Astrocyte of the spinal cord (primary cell): ENCODE data around the gene CDH8.

ENCODE experiments used
- DNase-seq: peaks from one replicate; pipeline ENCODE4 v3.0.0; 2011; ENCODE audit warnings: low read depth, low spot score
- H3K4me3 ChIP-seq: 2 replicates; pipeline ENCODE4 v1.5.1; 2011; ENCODE audit warnings: low read depth, mild to moderate bottlenecking, low read length, moderate library complexity
- CTCF ChIP-seq: IDR thresholded peaks from 2 replicates; pipeline ENCODE4 v1.5.1; 2012; ENCODE audit warnings: low read depth, mild to moderate bottlenecking, low read length, inconsistent platforms
- in situ Hi-C: cut with HindIII; loops from 2 replicates; pipeline ENCODE4 v1.10.0; 2017; ENCODE audit warnings: low sequenced_read_pairs

CDH8 gene

GRCh38 chr16:61763991-61764390 is 272.2 kb downstream of the CDH8 start:
- in situ Hi-C loops = no loop called here
- H3K4me3 ChIP-seq = no peak overlapping the region
- no peak for TF ChIP-seq CTCF
- DNase-seq = no peak

GRCh38 chr16:61763013-61763412 is 273.2 kb downstream of the CDH8 start:
- no peak for DNase-seq
- in situ Hi-C loops = no loop called here
- no peak overlapping the region for H3K4me3 ChIP-seq
- no peak for TF ChIP-seq CTCF

GRCh38 chr16:61730997-61731396 is 305.2 kb downstream of the CDH8 start:
- no peak for DNase-seq
- no peak for TF ChIP-seq CTCF
- H3K4me3 ChIP-seq = no peak overlapping the region
- in situ Hi-C loops = no loop called here

GRCh38 chr16:61726701-61727100 is 309.5 kb downstream of the CDH8 start:
- no peak for DNase-seq
- in situ Hi-C loops = no loop called here
- TF ChIP-seq CTCF = no peak
- no peak overlapping the region for H3K4me3 ChIP-seq

GRCh38 chr16:61726125-61726524 is 310.1 kb downstream of the CDH8 start:
- TF ChIP-seq CTCF = no peak
- no peak for DNase-seq
- in situ Hi-C loops = no loop called here
- H3K4me3 ChIP-seq = no peak overlapping the region

- DNase-seq = no peak
- in situ Hi-C loops = no loop called here
- TF ChIP-seq CTCF = no peak
- no peak overlapping the region for H3K4me3 ChIP-seq
Observed at GRCh38 chr16:61721544-61721943, 314.7 kb downstream of the CDH8 start.

- TF ChIP-seq CTCF = no peak
- in situ Hi-C loops = no loop called here
- DNase-seq = no peak
- no peak overlapping the region for H3K4me3 ChIP-seq
Observed at GRCh38 chr16:61715393-61715792, 320.8 kb downstream of the CDH8 start.
